ENCODE data around the gene JADE1.
A peak's percentile ranks its signal among the peaks of the same experiment; 100 is the strongest.

Gene JADE1

DNA sequence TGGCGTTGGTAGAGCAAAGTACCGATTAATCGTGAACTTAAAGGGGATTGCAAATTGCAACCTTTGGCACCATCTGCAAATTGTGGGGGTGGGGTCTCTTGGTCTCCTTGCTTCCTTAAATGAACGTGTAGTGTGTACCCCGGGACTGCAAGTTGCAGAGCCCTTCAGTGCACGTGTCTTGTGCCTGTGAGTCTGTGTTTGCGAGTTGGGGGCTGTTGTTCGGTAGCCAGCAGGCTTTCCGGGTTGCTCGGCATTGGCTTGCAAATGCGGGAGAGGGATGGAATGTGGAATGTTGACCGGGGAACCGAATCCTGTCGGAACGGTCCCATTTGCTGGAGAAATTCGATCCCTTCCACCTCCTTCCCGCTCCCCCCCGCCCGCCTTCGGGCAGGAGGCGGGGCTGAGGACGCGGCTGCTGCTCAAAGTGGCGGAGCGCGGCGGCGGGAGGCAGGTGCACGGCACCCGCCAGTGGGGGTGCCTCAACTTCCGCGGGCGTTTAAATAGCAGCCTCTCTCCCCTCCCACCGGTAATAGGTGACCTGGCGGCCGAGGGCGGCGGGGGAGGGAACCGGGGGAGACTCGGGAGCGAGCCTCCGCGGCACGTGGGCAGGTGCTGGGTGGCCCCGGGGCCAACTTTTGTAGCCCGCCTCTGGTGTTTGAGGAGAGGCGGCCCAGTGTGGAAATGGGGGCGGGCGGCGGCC lies 1.5 kb downstream of the JADE1 start:
- DNase-seq: peak; percentile 48 to 63

DNA sequence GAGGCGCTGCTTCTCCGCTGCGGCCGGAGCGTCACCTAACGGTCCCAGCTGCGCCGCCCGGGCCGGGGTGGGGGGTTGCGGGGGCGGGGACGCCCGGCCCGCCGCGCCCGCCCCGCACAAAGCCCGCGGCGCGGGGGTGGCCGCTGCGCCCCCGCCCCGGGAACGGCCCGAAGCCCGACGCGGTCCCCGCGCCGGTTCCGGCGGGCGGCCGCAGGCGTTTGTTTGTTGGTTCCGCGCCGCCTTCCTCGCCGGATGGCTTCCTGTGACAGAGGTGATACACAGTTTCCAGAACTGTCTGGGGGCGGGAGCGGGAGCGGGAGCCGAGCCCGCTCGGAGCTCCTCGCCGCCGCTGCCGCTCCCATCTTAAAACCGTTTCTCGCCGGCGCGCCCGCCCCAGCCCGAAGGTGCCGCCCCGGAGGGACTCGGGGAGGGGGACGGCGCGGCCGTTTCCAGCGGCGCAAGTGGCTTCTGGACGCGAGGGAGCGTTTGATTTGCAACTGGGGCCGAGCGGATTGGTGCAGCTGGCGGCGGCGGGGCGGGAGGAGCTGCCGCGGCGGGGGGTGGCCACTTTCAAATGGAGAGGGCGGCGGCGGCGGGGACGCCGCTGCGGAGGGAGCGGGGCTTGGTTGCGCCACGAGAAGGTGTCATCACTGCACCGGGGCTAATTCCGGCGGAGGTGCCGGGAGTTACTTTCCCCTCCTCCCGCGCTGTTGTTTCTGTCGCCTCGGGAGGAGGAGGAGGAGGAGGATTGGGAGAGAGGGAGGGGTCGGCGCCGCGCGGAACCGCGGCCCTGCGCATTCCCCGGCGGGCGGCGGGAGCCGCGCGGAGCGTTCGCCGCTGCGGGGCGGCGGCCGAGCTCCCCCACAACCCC lies 2.3 kb downstream of the JADE1 start:
- DNase-seq: peak; percentile 88 to 91

DNA sequence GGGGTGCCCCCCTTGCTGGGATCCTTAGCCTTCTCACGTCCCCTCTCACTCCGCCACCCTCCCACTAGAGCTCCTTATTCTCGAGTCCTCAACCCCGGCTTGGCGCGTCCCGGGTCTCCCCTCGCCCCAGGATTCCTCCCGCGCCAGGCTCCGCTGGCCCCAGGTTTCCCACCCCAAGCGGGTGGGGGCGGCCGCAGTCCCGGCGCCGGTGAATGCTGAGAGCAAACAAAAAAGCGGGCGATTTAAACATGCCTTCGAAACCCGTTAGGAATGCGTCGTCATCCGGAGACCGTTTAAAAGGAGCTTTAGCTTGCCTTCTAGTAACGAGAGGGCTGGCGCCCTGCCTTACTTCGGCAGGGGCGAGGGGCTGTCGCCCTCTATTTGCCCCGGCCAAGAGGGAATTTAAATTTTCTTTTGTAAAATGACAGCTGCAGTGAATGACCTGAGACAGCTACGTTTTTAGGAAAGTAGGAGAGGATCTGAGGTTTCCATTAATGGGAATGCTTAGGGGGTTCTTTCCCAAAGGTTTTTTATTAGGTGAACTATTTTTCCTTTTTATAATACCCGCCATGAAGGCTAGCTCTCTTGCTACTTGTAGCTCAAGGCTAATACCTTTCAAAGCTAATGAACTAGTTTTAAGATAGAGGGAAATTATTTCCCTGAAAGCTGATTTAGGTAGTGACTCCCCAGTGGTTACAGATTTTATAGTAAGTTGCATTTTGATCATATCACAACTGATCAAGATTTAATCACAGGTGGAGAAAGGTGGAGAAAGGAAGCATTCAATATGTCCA lies 3.1 kb downstream of the JADE1 start:
- DNase-seq: peak; percentile 49

- DNase-seq: no peak
These were observed 4.5 kb downstream of the JADE1 start for GRCh38 chr4:128813965-128814364.

DNA sequence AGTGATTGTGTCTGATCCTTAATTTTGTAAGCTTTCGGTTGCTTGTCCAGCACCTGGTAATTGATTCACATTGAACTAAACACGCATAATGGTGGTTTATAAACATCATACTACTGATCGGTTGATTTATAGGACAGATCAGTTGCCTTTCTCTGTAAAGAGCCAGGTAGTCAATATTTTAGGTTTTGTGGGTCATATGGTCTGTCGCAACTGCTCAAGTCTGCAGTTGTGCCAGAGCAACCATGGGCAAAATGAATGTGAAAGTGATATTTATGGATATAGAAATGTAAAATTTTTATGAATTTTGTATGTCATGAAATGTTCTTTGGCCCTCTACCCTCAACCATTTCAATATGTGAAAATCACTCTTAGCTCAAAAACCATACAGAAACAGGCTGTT lies 8.9 kb downstream of the JADE1 start:
- DNase-seq: peak in 1 of 2 experiments; percentile 5

DNA sequence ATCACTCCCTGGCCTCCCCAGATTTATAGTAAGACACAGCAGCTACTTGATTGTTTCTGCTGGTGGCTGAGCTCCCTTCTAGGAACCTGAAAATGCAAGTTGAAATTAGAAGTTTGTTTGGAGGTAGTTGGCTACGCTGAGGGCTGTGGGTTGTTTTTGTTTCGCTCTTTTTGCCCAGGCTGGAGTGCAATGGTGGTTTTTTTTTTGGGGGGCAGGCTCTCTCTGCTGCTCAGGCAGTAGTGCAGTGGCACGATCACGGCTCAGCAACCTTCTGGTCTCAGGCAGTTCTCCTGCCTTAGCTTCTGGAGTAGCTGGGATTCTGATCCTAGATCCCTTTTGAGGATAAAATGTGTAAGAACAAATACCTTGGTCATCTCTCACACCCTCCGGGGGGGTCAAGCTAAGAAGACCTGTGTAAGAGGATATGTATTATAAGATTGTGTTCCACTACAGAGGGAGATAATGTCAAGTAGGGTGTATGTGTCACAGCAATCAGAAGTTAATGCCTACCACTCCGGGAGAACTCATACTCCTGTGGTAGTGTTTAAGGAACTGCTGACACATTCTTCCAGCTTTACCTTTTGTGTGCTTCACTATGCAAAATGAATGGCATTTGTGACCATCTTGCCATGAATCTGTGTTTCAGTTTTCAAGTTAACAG lies 9.7 kb downstream of the JADE1 start:
- no peak for DNase-seq

GRCh38 chr4:128820671-128821070 lies 11.2 kb downstream of the JADE1 start:
- DNase-seq: no peak

- DNase-seq: no peak
These were observed 11.7 kb downstream of the JADE1 start for GRCh38 chr4:128821151-128821550.

GRCh38 chr4:128823025-128823661 lies 13.6 kb downstream of the JADE1 start:
- DNase-seq: no peak

DNA sequence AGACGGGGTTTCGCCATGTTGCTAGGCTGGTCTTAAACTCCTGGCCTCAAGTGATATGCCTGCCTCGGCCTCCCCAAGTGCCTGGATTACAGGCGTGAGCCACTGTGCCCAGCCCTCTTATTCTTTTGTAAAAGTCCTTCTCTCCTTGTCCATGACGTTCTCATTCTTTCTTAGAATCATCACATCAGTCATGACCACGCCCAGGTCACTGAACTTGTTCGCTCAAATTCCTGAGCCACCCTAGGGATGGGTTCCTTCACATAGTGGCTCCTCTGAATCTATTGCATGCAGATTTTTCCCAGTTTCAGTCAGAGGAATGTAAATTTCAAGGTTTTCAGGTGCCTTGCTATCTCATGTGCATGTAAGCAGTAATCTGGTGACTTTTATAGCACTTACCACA lies 15.7 kb downstream of the JADE1 start:
- DNase-seq: no peak

GRCh38 chr4:128827296-128827695 lies 17.8 kb downstream of the JADE1 start:
- no peak for DNase-seq

DNA sequence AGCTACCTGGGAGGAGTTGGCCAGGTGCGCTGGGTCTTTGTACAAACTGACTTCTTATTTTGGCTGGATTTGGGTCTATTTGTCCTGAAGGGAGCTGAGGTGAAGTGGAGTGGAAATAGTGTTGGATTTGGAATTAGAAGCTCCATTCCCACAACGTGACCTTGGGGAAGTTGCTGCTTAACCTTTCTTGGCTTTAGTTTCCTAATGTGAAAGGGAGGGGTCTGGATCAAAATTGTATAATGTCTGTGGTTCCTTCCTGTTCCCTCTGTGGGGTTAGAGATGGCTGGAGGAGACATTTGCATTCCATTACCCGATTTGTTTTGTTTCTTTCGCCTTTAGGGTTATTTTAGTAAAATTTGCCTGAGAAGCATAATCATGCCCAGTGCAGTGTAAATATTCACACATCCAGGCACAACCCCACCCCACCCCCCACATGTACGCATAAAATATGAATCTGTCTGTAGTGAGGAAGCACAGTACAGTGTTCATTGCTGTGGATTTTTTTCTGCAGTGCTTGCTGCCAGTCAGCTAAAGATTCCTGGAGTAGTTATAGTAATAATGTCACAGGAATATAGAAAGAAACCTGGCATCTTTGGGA lies 21.5 kb downstream of the JADE1 start:
- DNase-seq: no peak

DNA sequence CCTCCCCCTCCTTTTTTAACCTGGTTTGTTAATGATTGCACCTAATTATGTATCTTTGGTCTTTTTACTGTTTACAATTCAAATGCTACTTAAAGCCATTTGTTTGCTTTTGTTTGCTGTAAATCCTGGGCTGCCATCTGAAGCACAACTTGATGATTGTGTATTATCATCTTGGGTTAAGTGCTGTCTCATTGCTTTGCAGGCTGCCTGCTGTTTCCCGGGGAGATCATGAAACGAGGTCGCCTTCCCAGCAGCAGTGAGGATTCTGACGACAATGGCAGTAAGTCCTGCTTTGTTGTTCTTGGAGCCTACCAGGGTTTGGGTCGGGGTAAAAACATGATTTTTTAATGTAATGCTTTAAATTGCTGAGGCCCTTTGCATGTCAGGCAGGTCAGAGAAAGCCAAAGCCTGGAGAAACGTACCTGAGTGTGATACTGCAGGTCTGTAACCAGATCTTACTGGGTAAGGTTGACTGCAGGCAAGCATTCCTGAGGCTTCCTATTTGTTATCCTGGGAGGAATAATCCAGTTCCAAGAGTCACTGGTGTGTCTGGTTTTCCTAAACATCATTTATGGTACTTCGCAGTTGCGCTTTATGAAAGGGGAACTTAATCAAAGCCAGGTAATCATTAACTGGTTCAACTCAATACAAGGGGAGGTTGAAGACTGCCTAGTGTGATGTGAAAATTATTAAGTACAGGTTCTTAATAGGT lies 22.2 kb downstream of the JADE1 start:
- DNase-seq: no peak

DNA sequence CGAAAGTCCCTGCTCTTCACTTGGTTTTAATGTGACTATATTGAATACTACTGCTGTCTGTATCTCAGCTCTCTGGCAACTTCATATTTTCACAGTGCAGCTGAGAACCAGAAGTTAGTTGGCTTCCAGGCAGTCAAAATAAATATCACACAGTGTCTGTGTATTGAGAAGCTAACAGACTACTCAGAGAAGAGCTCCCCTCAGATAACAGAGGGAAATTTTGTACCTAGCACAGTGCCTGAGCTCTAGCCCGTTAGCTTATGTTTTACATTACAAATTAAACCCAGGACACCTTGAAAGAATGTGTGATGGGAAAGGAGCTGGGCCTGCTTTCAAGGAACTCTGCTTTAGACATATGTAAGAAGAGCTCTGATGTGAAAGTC lies 22.7 kb downstream of the JADE1 start:
- DNase-seq: no peak

GRCh38 chr4:128835498-128836222 lies 26.2 kb downstream of the JADE1 start:
- no peak for DNase-seq

GRCh38 chr4:128837198-128837597 lies 27.7 kb downstream of the JADE1 start:
- no peak for DNase-seq

- DNase-seq: no peak
These were observed 28.2 kb downstream of the JADE1 start for GRCh38 chr4:128837679-128838078.

DNA sequence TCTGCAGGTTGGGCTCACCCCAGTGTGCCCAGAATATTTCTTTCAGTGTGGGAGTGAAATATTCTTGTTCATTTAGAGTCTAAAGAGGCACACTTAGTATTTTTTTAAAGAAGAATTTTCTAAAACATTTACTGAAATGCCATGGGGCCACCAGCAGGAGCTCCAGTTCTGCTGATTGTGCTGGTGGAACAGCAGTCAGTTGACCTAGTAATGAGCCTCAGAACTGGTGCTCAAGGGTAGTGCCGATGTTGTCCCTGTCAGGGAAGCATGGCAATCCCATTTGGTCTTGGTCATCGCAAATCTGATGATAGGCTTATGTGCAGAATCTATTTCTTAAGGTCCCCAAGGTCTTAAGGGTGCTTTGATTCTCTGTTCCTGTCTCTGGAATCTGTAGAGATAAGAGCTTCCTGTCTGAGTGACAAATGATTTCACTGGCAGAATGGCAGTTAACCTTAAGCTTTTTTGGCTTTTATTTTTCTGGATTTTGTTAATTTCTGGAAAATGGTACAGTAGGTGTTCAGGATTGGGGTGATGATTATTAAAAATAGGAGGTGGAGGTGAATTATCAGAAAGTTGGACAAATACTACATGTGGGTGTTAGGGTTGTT lies 31.3 kb downstream of the JADE1 start:
- no peak for DNase-seq

- DNase-seq: no peak
These were observed 31.9 kb downstream of the JADE1 start for GRCh38 chr4:128841402-128841801.

DNA sequence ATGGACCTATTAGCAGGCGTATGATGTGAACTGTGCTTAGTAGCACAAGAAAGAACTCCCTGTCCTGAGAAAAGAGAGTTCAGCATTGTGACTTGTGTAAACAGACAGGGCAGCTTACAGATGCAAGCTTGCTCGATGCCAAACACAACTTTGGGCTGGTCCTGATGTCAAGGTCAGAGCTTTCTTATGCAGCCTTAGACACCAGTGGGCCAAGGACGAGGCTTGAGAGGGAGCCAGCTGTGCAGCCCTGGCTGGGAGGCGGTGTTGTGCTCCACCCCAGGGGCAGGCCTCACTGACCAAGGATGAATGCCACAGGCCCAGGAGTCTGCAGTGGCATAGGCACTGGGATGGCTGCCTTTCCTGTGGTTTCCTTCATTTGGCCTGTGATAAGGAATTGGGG lies 35.4 kb downstream of the JADE1 start:
- no peak for DNase-seq

Measured in AML-193 (cell line).